IMR-90 (cell line): ENCODE results near the gene RBBP8NL. TPM values are rescaled to one million over a fixed set of nuclear protein-coding genes. Genes with fewer than 3 reads are reported as not detected.

ENCODE experiments used
- ATAC-seq: fragments of 200-7000 bp; cut with Tn5 transposase; 2 replicates; pipeline ENCODE4 v1.9.1; 2020; ENCODE audit warnings: low read depth, mild to moderate bottlenecking, moderate library complexity
- BruUV-seq: library from RNA; stranded (reverse); fragments of 400-500 nt; replicated peaks from 2 replicates; lab custom pipeline; 2021; lab: Mats Ljungman, UMichigan
- CTCF ChIA-PET: fragments of 300-600 bp; formaldehyde crosslinking; extraction: SDS; loops from one replicate; lab custom pipeline; 2021; ENCODE audit warnings: antibody characterized with exemption; lab: Yijun Ruan, JAX
- POLR2A ChIA-PET: fragments of 300-600 bp; sonication (Branson Sonifier 250); formaldehyde crosslinking; loops from one replicate; lab custom pipeline; 2022; ENCODE audit warnings: antibody characterized with exemption; ENCODE audit not compliant: unreplicated experiment; lab: Charles Lee
- DNase-seq: peaks from one replicate; pipeline ENCODE4 v3.0.0; 2013
- H2AFZ ChIP-seq: replicated peaks from 2 replicates; pipeline ENCODE3; 2013; ENCODE audit warnings: low read length, mild to moderate bottlenecking; ENCODE audit not compliant: poor library complexity
- H2AK5ac ChIP-seq: 2 replicates; pipeline ENCODE4 v1.6.1; 2013; ENCODE audit warnings: low read depth, low read length, inconsistent platforms
- H2AK9ac ChIP-seq: replicated peaks from 2 replicates; pipeline ENCODE3; 2013; ENCODE audit warnings: mild to moderate bottlenecking, low read depth, low read length, moderate library complexity; ENCODE audit not compliant: poor library complexity
- H2BK120ac ChIP-seq: 2 replicates; pipeline ENCODE4 v1.6.1; 2013; ENCODE audit warnings: low read depth, low read length, inconsistent platforms
- H2BK15ac ChIP-seq: 3 replicates; pipeline ENCODE4 v1.6.1; 2013; ENCODE audit warnings: low read depth, low read length, inconsistent platforms
- H2BK20ac ChIP-seq: 2 replicates; pipeline ENCODE4 v1.6.1; 2013; ENCODE audit warnings: low read depth, mild to moderate bottlenecking, inconsistent platforms, low read length, moderate library complexity
- H2BK5ac ChIP-seq: 2 replicates; pipeline ENCODE4 v1.6.1; 2013; ENCODE audit warnings: mild to moderate bottlenecking, low read depth, low read length, inconsistent platforms; ENCODE audit not compliant: poor library complexity, severe bottlenecking
- H3K14ac ChIP-seq: replicated peaks from 2 replicates; pipeline ENCODE4 v1.6.1; 2013; ENCODE audit warnings: low read depth, low read length, inconsistent platforms
- H3K18ac ChIP-seq: 2 replicates; pipeline ENCODE4 v1.6.1; 2013; ENCODE audit warnings: low read depth, low read length, control low read depth
- H3K23ac ChIP-seq: 2 replicates; pipeline ENCODE4 v1.6.1; 2013; ENCODE audit warnings: low read depth, low read length, inconsistent platforms
- H3K27ac ChIP-seq: 2 replicates; pipeline ENCODE4 v1.5.1; 2013; ENCODE audit warnings: mild to moderate bottlenecking, control low read depth, low read length; ENCODE audit not compliant: insufficient read depth
- H3K27me3 ChIP-seq: 2 replicates; pipeline ENCODE4 v1.6.1; 2013; ENCODE audit warnings: low read length; ENCODE audit not compliant: control insufficient read depth, insufficient read depth
- H3K36me3 ChIP-seq: 2 replicates; pipeline ENCODE4 v1.6.1; 2013; ENCODE audit warnings: low read length, mixed read lengths; ENCODE audit not compliant: control insufficient read depth, insufficient read depth
- H3K4ac ChIP-seq: 2 replicates; pipeline ENCODE4 v1.6.1; 2013; ENCODE audit warnings: low read depth, low read length, inconsistent platforms
- H3K4me1 ChIP-seq: 2 replicates; pipeline ENCODE4 v1.6.1; 2013; ENCODE audit warnings: low read length, mixed read lengths; ENCODE audit not compliant: control insufficient read depth, insufficient read depth
- H3K4me2 ChIP-seq: 2 replicates; pipeline ENCODE4 v1.6.1; 2013; ENCODE audit warnings: low read depth, mild to moderate bottlenecking, control low read depth, low read length, moderate library complexity
- H3K4me3 ChIP-seq: 2 replicates; pipeline ENCODE4 v1.5.1; 2013; ENCODE audit warnings: low read depth, mild to moderate bottlenecking, control low read depth, low read length, moderate library complexity; ENCODE audit not compliant: insufficient read depth
- H3K56ac ChIP-seq: 2 replicates; pipeline ENCODE4 v1.6.1; 2013; ENCODE audit warnings: low read length, inconsistent platforms; ENCODE audit not compliant: insufficient read depth; ENCODE audit errors: extremely low read depth
- H3K79me1 ChIP-seq, 2 experiments: 2 replicates each; pipeline ENCODE4 v1.6.1; 2013; ENCODE audit warnings: low read length in 2 of 2, inconsistent platforms in 1 of 2, low read depth in 1 of 2
- H3K9ac ChIP-seq: 2 replicates; pipeline ENCODE4 v1.6.1; 2013; ENCODE audit warnings: low read depth, low read length, control low read depth
- H3K9me1 ChIP-seq: 2 replicates; pipeline ENCODE4 v1.6.1; 2013; ENCODE audit warnings: low read length, inconsistent platforms; ENCODE audit not compliant: insufficient read depth
- H3K9me3 ChIP-seq: 2 replicates; pipeline ENCODE4 v1.6.1; 2013; ENCODE audit warnings: low read length; ENCODE audit not compliant: control insufficient read depth, insufficient read depth
- H4K20me1 ChIP-seq: 2 replicates; pipeline ENCODE4 v1.6.1; 2013; ENCODE audit warnings: low read length, inconsistent platforms; ENCODE audit not compliant: insufficient read depth
- H4K5ac ChIP-seq: 2 replicates; pipeline ENCODE4 v1.6.1; 2013; ENCODE audit warnings: mild to moderate bottlenecking, low read depth, low read length, control low read depth
- H4K8ac ChIP-seq, 2 experiments: 2 replicates each; pipeline ENCODE4 v1.6.1; 2013; ENCODE audit warnings: low read depth in 2 of 2, low read length in 2 of 2, control low read depth in 1 of 2, inconsistent platforms in 1 of 2
- H4K91ac ChIP-seq: 2 replicates; pipeline ENCODE4 v1.6.1; 2013; ENCODE audit warnings: low read depth, low read length, inconsistent platforms; ENCODE audit not compliant: insufficient read depth
- CTCF ChIP-seq: conservative IDR thresholded peaks from 2 replicates; pipeline ENCODE4 v1.5.1; 2012; ENCODE audit warnings: mild to moderate bottlenecking, low read depth, low read length, improper control_type of control experiment
- ELK1 ChIP-seq: fragments of 150-350 bp; IDR thresholded peaks from 2 replicates; pipeline ENCODE4 v1.6.1; 2016; ENCODE audit warnings: low read depth, mild to moderate bottlenecking, low read length, moderate library complexity, borderline replicate concordance
- FOS ChIP-seq: fragments of 150-350 bp; IDR thresholded peaks from 2 replicates; pipeline ENCODE4 v1.6.1; 2016; ENCODE audit warnings: low read depth, low read length
- MAFK ChIP-seq: IDR thresholded peaks from 2 replicates; pipeline ENCODE4 v1.6.1; 2012; ENCODE audit warnings: low read depth, low read length, improper control_type of control experiment
- MAZ ChIP-seq: IDR thresholded peaks from 2 replicates; pipeline ENCODE4 v1.6.1; 2012; ENCODE audit warnings: low read depth, mild to moderate bottlenecking, low read length, improper control_type of control experiment, moderate library complexity, borderline replicate concordance
- MXI1 ChIP-seq: IDR thresholded peaks from 2 replicates; pipeline ENCODE4 v1.6.1; 2012; ENCODE audit warnings: low read depth, mild to moderate bottlenecking, low read length, moderate library complexity, borderline replicate concordance
- NFE2L2 ChIP-seq: fragments of 150-350 bp; IDR thresholded peaks from 2 replicates; pipeline ENCODE4 v1.6.1; 2016; ENCODE audit warnings: low read depth, mild to moderate bottlenecking, low read length
- POLR2A ChIP-seq: IDR thresholded peaks from 2 replicates; pipeline ENCODE4 v1.6.1; 2012; ENCODE audit warnings: mild to moderate bottlenecking, low read depth, low read length
- SMC3 ChIP-seq: fragments of 150-350 bp; IDR thresholded peaks from 2 replicates; pipeline ENCODE4 v1.6.1; 2016; ENCODE audit warnings: low read depth, mild to moderate bottlenecking, antibody characterized with exemption, low read length, moderate library complexity
- USF2 ChIP-seq: fragments of 150-350 bp; IDR thresholded peaks from 2 replicates; pipeline ENCODE4 v1.6.1; 2017; ENCODE audit warnings: mild to moderate bottlenecking, antibody characterized with exemption, low read length, low read depth
- WGBS, 2 experiments: methylation state at CpG; one replicate each; pipeline versions ENCODE4 v1.1.5 to v1.1.7; 2013; ENCODE audit warnings: missing lambda C conversion rate in 2 of 2; ENCODE audit not compliant: insufficient read length in 1 of 2; ENCODE audit errors: extremely low coverage in 2 of 2; 5-methylcytosine and 5-hydroxymethylcytosine counted together
- dilution Hi-C: fragments of 300-500 bp; cut with HindIII; formaldehyde crosslinking; loops from one replicate; pipeline ENCODE4 v1.14.3; 2018; ENCODE audit warnings: low sequenced_read_pairs; ENCODE audit not compliant: unreplicated experiment
- in situ Hi-C: fragments of 300-500 bp; cut with MboI; formaldehyde crosslinking; loops from 3 replicates; pipeline ENCODE4 v1.14.3; 2019; ENCODE audit warnings: low sequenced_read_pairs, inconsistent platforms, mixed read lengths
- intact Hi-C: fragments of 100-400 bp; cut with micrococcal nuclease; formaldehyde crosslinking; loops from 2 replicates; pipeline ENCODE4 v1.10.0; 2022
- polyA plus RNA-seq, 3 experiments: library from polyadenylated mRNA; depleted of rRNA; stranded (reverse); fragments of >200 nt; gene quantifications; 2 replicates each; pipeline ENCODE4 v1.2.3, GENCODE V29; 2012; ENCODE audit warnings: low replicate concordance in 1 of 3
- total RNA-seq: library from RNA; depleted of rRNA; stranded (reverse); fragments of >200 nt; gene quantifications from 2 replicates; pipeline ENCODE4 v1.2.3, GENCODE V29; 2012

RBBP8NL gene
- total and polyA plus RNA-seq, 2 of the 4 experiments (the other 2 are of a cell fraction): not detected

- Histone ChIP-seq H4K5ac (no peak overlapping the region), H3K4me1 (no peaks in the 10 kb centered on the region), H4K8ac (no peak overlapping the region), H2AFZ (no peak overlapping the region), H3K9me1 (peaks cover 6% of the 10 kb centered on the region; the same call in 1 of the 2 replicates), H2BK5ac (no peak overlapping the region), H3K27me3 (peaks cover 14% of the 10 kb centered on the region; the same call in 1 of the 2 replicates), H2AK5ac (no peak overlapping the region), H2BK20ac (no peak overlapping the region), H4K20me1 (no peaks in the 10 kb centered on the region; the same call in 1 of the 2 replicates), H3K14ac (no peak overlapping the region), H2BK120ac (no peak overlapping the region), H3K79me1 (no peaks in the 10 kb centered on the region), H3K4ac (no peak overlapping the region), H4K91ac (no peak overlapping the region), H2BK15ac (no peak overlapping the region), H3K36me3 (no peaks in the 10 kb centered on the region), H2AK9ac (no peak overlapping the region), H3K9ac (no peak overlapping the region), H3K4me3 (no peak overlapping the region), H3K56ac (no peak overlapping the region), H3K18ac (no peak overlapping the region), H3K4me2 (no peak overlapping the region), H3K23ac (no peak overlapping the region), H3K27ac (no peak overlapping the region), H3K9me3 (no peaks in the 10 kb centered on the region)
- BruUV-seq: no TSS peak
- ChIA-PET CTCF (no interaction called here), POLR2A (no interaction called here)
- 85% methylated on average over 7 of the region's 24 CpGs; no CpG with 5 or more reads in 1 of the 2 experiments for WGBS, 2 experiments
- in situ Hi-C loops (no loop called here), dilution Hi-C loops (no loop called here), intact Hi-C loops (no loop called here)
- no peak for ATAC-seq
- no peak for DNase-seq
- TF ChIP-seq SMC3 (no peak), ELK1 (no peak), MAZ (no peak), FOS (no peak), CTCF (no peak), USF2 (no peak), MXI1 (no peak), NFE2L2 (no peak), POLR2A (no peak), MAFK (no peak)
These were observed 6.3 kb downstream of the RBBP8NL start for GRCh38 chr20:62420846-62421715.
